ENCODE data around the gene MFF.

DNA sequence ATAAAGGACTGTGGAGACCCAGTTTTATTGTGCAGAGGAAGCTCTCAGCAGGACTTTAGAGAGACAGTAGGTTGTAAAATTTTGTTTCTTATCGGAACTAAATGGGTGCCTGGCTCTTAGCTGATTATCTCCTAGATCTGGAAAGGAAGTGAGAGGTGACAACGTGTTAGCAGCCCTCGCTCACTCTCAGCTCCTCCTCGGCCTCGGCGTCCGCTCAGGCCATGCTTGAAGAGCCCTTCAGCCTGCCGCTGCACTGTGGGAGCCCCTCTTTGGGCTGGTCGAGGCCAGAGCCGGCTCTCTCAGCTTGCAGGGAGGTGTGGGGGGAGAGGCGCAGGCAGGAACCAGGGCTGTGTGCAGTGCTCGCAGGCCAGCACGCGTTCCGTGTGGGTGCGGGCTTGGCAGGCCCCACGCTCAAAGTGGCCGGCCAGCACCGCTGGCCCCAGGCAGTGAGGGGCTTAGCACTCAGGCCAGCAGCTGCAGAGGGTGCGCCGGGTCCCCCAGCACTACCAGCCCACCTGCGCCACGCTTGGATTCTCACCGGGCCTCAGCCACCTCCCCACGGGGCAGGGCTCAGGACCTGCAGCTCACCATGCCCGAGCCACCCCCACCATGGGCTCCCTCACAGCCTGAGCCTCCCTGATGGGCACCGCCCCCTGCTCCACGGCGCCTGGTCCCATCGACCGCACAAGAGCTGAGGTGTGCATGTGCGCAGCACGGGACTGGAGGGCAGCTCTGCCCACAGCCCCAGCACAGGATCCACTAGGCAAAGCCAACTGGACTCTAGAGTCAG lies 4.6 kb upstream of the MFF start:
- TF ChIP-seq, protein P1, sequence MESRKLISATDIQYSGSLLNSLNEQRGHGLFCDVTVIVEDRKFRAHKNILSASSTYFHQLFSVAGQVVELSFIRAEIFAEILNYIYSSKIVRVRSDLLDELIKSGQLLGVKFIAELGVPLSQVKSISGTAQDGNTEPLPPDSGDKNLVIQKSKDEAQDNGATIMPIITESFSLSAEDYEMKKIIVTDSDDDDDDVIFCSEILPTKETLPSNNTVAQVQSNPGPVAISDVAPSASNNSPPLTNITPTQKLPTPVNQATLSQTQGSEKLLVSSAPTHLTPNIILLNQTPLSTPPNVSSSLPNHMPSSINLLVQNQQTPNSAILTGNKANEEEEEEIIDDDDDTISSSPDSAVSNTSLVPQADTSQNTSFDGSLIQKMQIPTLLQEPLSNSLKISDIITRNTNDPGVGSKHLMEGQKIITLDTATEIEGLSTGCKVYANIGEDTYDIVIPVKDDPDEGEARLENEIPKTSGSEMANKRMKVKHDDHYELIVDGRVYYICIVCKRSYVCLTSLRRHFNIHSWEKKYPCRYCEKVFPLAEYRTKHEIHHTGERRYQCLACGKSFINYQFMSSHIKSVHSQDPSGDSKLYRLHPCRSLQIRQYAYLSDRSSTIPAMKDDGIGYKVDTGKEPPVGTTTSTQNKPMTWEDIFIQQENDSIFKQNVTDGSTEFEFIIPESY (IDR thresholded peaks at IDR 0.05; ENCODE audit: extremely low read depth, insufficient replicate concordance, low read length): no peak
- TF ChIP-seq EZH2 (IDR thresholded peaks at IDR 0.05): no peak
- TF ChIP-seq RAD21 (IDR thresholded peaks at IDR 0.05; ENCODE audit: low read depth): no peak
- TF ChIP-seq, protein P2, sequence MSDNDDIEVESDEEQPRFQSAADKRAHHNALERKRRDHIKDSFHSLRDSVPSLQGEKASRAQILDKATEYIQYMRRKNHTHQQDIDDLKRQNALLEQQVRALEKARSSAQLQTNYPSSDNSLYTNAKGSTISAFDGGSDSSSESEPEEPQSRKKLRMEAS (IDR thresholded peaks at IDR 0.05): no peak
- TF ChIP-seq YY1 (IDR thresholded peaks at IDR 0.05; ENCODE audit: extremely low read depth, insufficient replicate concordance, low read depth, low read length): no peak
- TF ChIP-seq, protein P3, sequence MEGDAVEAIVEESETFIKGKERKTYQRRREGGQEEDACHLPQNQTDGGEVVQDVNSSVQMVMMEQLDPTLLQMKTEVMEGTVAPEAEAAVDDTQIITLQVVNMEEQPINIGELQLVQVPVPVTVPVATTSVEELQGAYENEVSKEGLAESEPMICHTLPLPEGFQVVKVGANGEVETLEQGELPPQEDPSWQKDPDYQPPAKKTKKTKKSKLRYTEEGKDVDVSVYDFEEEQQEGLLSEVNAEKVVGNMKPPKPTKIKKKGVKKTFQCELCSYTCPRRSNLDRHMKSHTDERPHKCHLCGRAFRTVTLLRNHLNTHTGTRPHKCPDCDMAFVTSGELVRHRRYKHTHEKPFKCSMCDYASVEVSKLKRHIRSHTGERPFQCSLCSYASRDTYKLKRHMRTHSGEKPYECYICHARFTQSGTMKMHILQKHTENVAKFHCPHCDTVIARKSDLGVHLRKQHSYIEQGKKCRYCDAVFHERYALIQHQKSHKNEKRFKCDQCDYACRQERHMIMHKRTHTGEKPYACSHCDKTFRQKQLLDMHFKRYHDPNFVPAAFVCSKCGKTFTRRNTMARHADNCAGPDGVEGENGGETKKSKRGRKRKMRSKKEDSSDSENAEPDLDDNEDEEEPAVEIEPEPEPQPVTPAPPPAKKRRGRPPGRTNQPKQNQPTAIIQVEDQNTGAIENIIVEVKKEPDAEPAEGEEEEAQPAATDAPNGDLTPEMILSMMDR (IDR thresholded peaks at IDR 0.05 in 2 of 3, conservative IDR thresholded peaks at IDR 0.05 in 1 of 3; ENCODE audit: borderline replicate concordance in 1 of 3, insufficient read depth in 1 of 3, low read depth in 2 of 3, low read length in 2 of 3): no peak
- TF ChIP-seq POLR2AphosphoS5 (IDR thresholded peaks at IDR 0.05; ENCODE audit: low read depth, low read length): no peak
- no peak for TF ChIP-seq CEBPB (IDR thresholded peaks at IDR 0.05; ENCODE audit: low read depth)
- no peak for TF ChIP-seq SIN3A (IDR thresholded peaks at IDR 0.05; ENCODE audit: low read depth)
- TF ChIP-seq POLR2A (IDR thresholded peaks at IDR 0.05; ENCODE audit: borderline replicate concordance, extremely low read depth, insufficient read depth, insufficient read length): no peak
- no peak for TF ChIP-seq TCF7L2 (IDR thresholded peaks at IDR 0.05; ENCODE audit: borderline replicate concordance, extremely low read depth, insufficient read depth, insufficient read length)
- no peak for TF ChIP-seq EZH2phosphoT487 (IDR thresholded peaks at IDR 0.05; ENCODE audit: borderline replicate concordance)
- TF ChIP-seq, protein P4, sequence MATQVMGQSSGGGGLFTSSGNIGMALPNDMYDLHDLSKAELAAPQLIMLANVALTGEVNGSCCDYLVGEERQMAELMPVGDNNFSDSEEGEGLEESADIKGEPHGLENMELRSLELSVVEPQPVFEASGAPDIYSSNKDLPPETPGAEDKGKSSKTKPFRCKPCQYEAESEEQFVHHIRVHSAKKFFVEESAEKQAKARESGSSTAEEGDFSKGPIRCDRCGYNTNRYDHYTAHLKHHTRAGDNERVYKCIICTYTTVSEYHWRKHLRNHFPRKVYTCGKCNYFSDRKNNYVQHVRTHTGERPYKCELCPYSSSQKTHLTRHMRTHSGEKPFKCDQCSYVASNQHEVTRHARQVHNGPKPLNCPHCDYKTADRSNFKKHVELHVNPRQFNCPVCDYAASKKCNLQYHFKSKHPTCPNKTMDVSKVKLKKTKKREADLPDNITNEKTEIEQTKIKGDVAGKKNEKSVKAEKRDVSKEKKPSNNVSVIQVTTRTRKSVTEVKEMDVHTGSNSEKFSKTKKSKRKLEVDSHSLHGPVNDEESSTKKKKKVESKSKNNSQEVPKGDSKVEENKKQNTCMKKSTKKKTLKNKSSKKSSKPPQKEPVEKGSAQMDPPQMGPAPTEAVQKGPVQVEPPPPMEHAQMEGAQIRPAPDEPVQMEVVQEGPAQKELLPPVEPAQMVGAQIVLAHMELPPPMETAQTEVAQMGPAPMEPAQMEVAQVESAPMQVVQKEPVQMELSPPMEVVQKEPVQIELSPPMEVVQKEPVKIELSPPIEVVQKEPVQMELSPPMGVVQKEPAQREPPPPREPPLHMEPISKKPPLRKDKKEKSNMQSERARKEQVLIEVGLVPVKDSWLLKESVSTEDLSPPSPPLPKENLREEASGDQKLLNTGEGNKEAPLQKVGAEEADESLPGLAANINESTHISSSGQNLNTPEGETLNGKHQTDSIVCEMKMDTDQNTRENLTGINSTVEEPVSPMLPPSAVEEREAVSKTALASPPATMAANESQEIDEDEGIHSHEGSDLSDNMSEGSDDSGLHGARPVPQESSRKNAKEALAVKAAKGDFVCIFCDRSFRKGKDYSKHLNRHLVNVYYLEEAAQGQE (IDR thresholded peaks at IDR 0.05; ENCODE audit: low read depth): no peak

Measured in HCT116 (cell line).